D721Med (cell line): ENCODE measurements around the gene C6orf15.

Experiments used
- DNase-seq: peaks from one replicate; pipeline ENCODE4 v3.0.0; 2011; ENCODE audit warnings: low spot score; ENCODE audit not compliant: insufficient read length
- FAIRE-seq: peaks from 2 replicates; lab custom pipeline; 2011; peaks lifted over from hg19 to GRCh38; lab: Jason Lieb, UNC
- TF ChIP-seq, protein P1 (sequence below): IDR thresholded peaks from 2 replicates; pipeline ENCODE4 v1.5.1; 2012; ENCODE audit warnings: mild to moderate bottlenecking, control low read depth; ENCODE audit not compliant: insufficient read depth; ENCODE audit errors: missing control alignments

The C6orf15 gene

GRCh38 chr6:31122791-31123706 lies 10.7 kb upstream of the C6orf15 start:
- DNase-seq (no peak), FAIRE-seq (no peak)
- TF ChIP-seq, protein P1, sequence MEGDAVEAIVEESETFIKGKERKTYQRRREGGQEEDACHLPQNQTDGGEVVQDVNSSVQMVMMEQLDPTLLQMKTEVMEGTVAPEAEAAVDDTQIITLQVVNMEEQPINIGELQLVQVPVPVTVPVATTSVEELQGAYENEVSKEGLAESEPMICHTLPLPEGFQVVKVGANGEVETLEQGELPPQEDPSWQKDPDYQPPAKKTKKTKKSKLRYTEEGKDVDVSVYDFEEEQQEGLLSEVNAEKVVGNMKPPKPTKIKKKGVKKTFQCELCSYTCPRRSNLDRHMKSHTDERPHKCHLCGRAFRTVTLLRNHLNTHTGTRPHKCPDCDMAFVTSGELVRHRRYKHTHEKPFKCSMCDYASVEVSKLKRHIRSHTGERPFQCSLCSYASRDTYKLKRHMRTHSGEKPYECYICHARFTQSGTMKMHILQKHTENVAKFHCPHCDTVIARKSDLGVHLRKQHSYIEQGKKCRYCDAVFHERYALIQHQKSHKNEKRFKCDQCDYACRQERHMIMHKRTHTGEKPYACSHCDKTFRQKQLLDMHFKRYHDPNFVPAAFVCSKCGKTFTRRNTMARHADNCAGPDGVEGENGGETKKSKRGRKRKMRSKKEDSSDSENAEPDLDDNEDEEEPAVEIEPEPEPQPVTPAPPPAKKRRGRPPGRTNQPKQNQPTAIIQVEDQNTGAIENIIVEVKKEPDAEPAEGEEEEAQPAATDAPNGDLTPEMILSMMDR: no peak

GRCh38 chr6:31121131-31121790 lies 8.9 kb upstream of the C6orf15 start:
- FAIRE-seq (no peak), DNase-seq (no peak)
- TF ChIP-seq, protein P1: no peak

DNA sequence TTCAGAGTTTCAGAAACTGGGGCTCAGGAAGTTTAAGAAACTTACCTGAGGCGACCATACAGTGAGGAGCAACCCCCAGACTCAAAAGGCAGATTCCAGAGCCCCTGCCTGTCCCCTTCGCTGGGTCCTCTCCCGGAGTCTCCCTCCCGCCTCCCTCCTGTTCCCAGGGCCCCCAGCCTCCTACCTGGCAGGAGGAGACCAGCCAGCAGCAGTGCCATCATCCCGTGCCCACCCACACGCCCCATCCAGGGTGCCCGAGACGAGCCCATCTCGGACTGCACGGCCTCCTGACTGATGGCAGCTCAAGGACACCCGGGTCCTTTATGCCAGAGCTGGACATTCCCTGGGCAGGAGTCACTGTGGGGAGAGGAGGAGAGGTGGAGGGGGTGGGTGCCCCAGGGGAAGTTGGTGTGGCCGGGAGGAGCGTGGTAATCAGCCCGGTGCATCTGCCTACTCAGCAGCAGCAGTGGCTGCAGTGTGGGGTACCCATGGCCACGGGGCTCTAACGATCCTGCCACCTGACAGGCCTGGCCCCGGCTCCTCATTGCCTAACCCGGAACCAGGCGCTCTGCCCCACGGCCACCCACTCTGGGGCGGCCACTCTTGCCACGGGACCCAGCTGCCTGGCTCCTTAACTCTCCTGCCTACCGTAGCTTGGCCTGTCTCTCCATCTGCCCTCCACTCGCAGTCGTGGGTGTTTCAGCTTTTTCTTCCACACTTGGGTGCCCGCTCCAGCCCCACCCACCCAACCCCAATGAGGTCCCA lies 8.0 kb upstream of the C6orf15 start, which contains the start of gene CDSN:
TSS of gene CDSN (minus strand) at position 296 of the 765 bp plus-strand sequence. CDS start at position 269, 27 bp downstream.
- TF ChIP-seq, protein P1: no peak
- DNase-seq: no peak
- no peak for FAIRE-seq

DNA sequence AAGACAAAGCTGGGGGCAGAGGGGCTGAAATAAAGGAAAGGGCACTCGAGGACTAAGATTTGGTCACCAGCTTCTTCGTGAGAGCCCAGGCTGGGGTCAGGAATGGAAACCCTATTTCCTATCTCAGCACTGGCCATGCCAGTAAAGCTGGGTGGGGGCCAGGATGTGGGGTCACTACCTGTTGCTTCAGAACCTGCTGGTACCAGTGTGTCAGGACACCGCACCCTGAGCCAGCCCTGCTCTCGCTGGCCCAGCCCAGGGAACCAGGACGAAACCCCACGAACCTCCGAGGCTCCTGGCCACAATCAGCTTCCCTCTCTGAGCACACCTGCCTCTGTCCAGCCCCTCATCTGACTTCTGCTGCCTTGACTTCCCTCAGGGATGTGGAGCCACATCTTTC lies 5.8 kb upstream of the C6orf15 start:
- TF ChIP-seq, protein P1: no peak
- FAIRE-seq (no peak), DNase-seq (no peak)

DNA sequence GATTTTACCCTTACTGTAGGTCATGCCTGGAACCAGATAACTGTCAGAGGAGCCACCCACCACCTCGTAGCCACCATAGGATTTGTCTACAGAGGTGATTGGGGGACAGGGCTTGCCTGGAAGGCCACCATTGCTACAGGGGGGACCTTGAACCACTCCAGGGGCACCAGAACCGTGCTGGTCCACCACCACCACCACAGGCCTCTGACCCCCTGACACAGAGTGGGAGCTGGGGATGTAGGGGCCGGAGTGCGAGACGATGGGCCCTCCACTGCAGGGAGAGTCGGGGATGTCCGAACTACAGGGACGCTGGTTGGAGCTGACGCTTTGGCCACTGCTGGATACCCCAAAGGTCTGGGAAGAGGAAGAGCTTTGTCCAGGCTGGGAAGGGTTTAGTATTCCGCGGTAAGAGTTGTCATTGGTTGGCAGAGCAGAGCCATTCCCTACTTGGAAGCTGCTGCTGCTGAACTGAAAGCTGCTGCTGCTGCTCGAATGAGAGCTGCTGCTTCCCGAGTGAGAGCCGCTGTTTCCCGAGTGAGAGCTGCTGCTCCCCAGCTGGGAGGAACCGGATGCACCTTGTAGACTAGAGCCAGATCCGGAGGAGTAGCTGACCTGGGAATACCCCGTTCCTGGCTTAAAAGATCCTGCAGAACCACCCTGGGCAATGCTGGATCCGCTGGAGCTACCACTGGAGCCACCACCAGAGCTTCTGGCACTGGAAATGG lies 4.4 kb upstream of the C6orf15 start:
- TF ChIP-seq, protein P1: no peak
- FAIRE-seq (no peak), DNase-seq (no peak)

GRCh38 chr6:31115941-31116560 lies 3.7 kb upstream of the C6orf15 start:
- TF ChIP-seq, protein P1: no peak

More at GRCh38 chr6:31115941-31116560, 3.7 kb upstream of the C6orf15 start:
- FAIRE-seq (no peak), DNase-seq (no peak)
